PC-9 (cell line): ENCODE data around the gene SRBD1.

ENCODE experiments used
- EZH2 ChIP-seq: fragments of 200-600 bp; sonication (generic); IDR thresholded peaks from 2 replicates; pipeline ENCODE4 v1.8.0; 2017; ENCODE audit warnings: antibody characterized with exemption, low read depth
- TF ChIP-seq, protein P1 (sequence below): fragments of 200-600 bp; sonication (generic); conservative IDR thresholded peaks from 2 replicates; pipeline ENCODE4 v1.6.1; 2017; ENCODE audit warnings: mixed run types, antibody characterized with exemption, mild to moderate bottlenecking, moderate library complexity

DNA sequence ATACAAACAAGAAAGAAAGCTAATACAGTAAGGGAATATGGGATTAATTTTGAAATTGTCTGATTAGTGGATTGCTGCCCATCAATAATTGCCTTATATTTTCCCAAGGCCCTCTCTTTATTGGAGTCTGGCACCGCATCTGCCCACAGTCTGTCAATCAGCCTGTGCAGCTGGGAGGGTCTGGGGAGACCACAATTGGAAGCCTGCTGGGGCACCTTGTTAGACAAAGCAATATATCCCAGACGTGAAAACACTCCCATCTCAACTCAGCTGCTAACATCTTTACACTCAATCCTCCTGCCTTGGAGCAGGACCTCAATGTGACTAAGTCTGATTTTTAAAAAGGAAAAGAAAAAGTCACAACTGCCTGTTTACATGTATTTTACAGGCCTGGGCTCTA lies 258.6 kb downstream of the SRBD1 start:
- TF ChIP-seq, protein P1, sequence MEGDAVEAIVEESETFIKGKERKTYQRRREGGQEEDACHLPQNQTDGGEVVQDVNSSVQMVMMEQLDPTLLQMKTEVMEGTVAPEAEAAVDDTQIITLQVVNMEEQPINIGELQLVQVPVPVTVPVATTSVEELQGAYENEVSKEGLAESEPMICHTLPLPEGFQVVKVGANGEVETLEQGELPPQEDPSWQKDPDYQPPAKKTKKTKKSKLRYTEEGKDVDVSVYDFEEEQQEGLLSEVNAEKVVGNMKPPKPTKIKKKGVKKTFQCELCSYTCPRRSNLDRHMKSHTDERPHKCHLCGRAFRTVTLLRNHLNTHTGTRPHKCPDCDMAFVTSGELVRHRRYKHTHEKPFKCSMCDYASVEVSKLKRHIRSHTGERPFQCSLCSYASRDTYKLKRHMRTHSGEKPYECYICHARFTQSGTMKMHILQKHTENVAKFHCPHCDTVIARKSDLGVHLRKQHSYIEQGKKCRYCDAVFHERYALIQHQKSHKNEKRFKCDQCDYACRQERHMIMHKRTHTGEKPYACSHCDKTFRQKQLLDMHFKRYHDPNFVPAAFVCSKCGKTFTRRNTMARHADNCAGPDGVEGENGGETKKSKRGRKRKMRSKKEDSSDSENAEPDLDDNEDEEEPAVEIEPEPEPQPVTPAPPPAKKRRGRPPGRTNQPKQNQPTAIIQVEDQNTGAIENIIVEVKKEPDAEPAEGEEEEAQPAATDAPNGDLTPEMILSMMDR = no peak
- TF ChIP-seq EZH2 = no peak
